Astrocyte (in vitro differentiated cells and primary cell): ENCODE measurements around the gene ALDH1L1. TPM values are rescaled to one million over a fixed set of nuclear protein-coding genes. Genes with fewer than 3 reads are reported as not detected.

Experiments
- DNase-seq: peaks from one replicate; pipeline ENCODE4 v3.0.0-alpha.2; 2010; ENCODE audit warnings: low read depth
- FAIRE-seq: peaks from 2 replicates; lab custom pipeline; 2011; peaks lifted over from hg19 to GRCh38; lab: Jason Lieb, UNC
- H2AFZ ChIP-seq: 2 replicates; pipeline ENCODE4 v1.6.0; 2012; ENCODE audit warnings: low read depth, low read length, inconsistent platforms
- H3K27ac ChIP-seq: 2 replicates; pipeline ENCODE4 v1.5.1; 2011; ENCODE audit warnings: low read depth, low read length, inconsistent platforms
- H3K27me3 ChIP-seq: 2 replicates; pipeline ENCODE4 v1.6.0; 2011; ENCODE audit warnings: low read length, inconsistent platforms; ENCODE audit not compliant: insufficient read depth
- H3K36me3 ChIP-seq: 2 replicates; pipeline ENCODE4 v1.5.1; 2011; ENCODE audit warnings: low read length, inconsistent platforms; ENCODE audit not compliant: insufficient read depth
- H3K4me1 ChIP-seq: 2 replicates; pipeline ENCODE4 v1.5.1; 2011; ENCODE audit warnings: low read length, inconsistent platforms; ENCODE audit not compliant: insufficient read depth
- H3K4me2 ChIP-seq: 2 replicates; pipeline ENCODE4 v1.6.0; 2012; ENCODE audit warnings: low read length, inconsistent platforms
- H3K4me3 ChIP-seq: 2 replicates; pipeline ENCODE4 v1.5.1; 2011; ENCODE audit warnings: low read depth, mild to moderate bottlenecking, low read length, inconsistent platforms; ENCODE audit not compliant: insufficient read depth
- H3K79me2 ChIP-seq: 2 replicates; pipeline ENCODE4 v1.6.0; 2012; ENCODE audit warnings: mild to moderate bottlenecking, low read length, inconsistent platforms; ENCODE audit not compliant: insufficient read depth
- H3K9ac ChIP-seq: 2 replicates; pipeline ENCODE4 v1.6.0; 2012; ENCODE audit warnings: mild to moderate bottlenecking, low read length, inconsistent platforms
- H3K9me3 ChIP-seq: 2 replicates; pipeline ENCODE4 v1.5.1; 2012; ENCODE audit warnings: low read depth, mild to moderate bottlenecking, low read length, inconsistent platforms; ENCODE audit not compliant: insufficient read depth
- H4K20me1 ChIP-seq: 2 replicates; pipeline ENCODE4 v1.6.0; 2012; ENCODE audit warnings: low read length, inconsistent platforms; ENCODE audit not compliant: insufficient read depth
- H3K27ac Mint-ChIP-seq: one replicate; pipeline ENCODE4 v1.8.0; 2021; ENCODE audit warnings: mild to moderate bottlenecking, mixed read lengths; ENCODE audit not compliant: unreplicated experiment
- H3K27me3 Mint-ChIP-seq: one replicate; pipeline ENCODE4 v1.8.0; 2021; ENCODE audit warnings: low read depth, mixed read lengths; ENCODE audit not compliant: unreplicated experiment
- H3K36me3 Mint-ChIP-seq: one replicate; pipeline ENCODE4 v1.8.0; 2021; ENCODE audit warnings: low read depth, mixed read lengths; ENCODE audit not compliant: unreplicated experiment
- H3K4me1 Mint-ChIP-seq: one replicate; pipeline ENCODE4 v1.8.0; 2021; ENCODE audit warnings: low read depth, mixed read lengths; ENCODE audit not compliant: unreplicated experiment
- H3K4me3 Mint-ChIP-seq: one replicate; pipeline ENCODE4 v1.8.0; 2021; ENCODE audit warnings: mild to moderate bottlenecking, moderate library complexity, mixed read lengths; ENCODE audit not compliant: unreplicated experiment
- H3K9me3 Mint-ChIP-seq: one replicate; pipeline ENCODE4 v1.8.0; 2021; ENCODE audit warnings: mild to moderate bottlenecking, mixed read lengths; ENCODE audit not compliant: unreplicated experiment
- EZH2 ChIP-seq: IDR thresholded peaks from 2 replicates; pipeline ENCODE4 v1.6.1; 2012; ENCODE audit warnings: mild to moderate bottlenecking, low read length, inconsistent platforms; ENCODE audit not compliant: insufficient read depth
- total RNA-seq: library from RNA; stranded (reverse); gene quantifications from 2 replicates; pipeline ENCODE4 v1.2.1, GENCODE V29; 2021
- TF ChIP-seq, protein P1 (sequence below): IDR thresholded peaks from 2 replicates; pipeline ENCODE4 v1.5.1; 2011; ENCODE audit warnings: low read depth, mild to moderate bottlenecking, inconsistent platforms, low read length, moderate library complexity; ENCODE audit not compliant: insufficient read depth

ALDH1L1 gene
- total RNA-seq, 1 donor from 2014 or later: not detected

GRCh38 chr3:126107203-126107939 is 73.0 kb downstream of the ALDH1L1 start:
- Histone ChIP-seq H2AFZ (no peak overlapping the region), H3K79me2 (no peaks in the 10 kb centered on the region), H3K9ac (no peak overlapping the region), H3K4me2 (no peak overlapping the region), H3K4me3 (no peak overlapping the region), H3K9me3 (no peaks in the 10 kb centered on the region), H3K27me3 (no peaks in the 10 kb centered on the region), H3K4me1 (no peaks in the 10 kb centered on the region), H3K36me3 (no peaks in the 10 kb centered on the region), H3K27ac (no peak overlapping the region), H4K20me1 (no peaks in the 10 kb centered on the region)
- no peak overlapping the region for H3K4me3 Mint-ChIP-seq
- H3K9me3 Mint-ChIP-seq: peaks cover 4% of the 10 kb centered on the region
- no peak for FAIRE-seq
- no peaks in the 10 kb centered on the region for H3K36me3 Mint-ChIP-seq
- no peak overlapping the region for H3K27ac Mint-ChIP-seq
- H3K27me3 Mint-ChIP-seq: peaks cover 24% of the 10 kb centered on the region
- TF ChIP-seq, protein P1, sequence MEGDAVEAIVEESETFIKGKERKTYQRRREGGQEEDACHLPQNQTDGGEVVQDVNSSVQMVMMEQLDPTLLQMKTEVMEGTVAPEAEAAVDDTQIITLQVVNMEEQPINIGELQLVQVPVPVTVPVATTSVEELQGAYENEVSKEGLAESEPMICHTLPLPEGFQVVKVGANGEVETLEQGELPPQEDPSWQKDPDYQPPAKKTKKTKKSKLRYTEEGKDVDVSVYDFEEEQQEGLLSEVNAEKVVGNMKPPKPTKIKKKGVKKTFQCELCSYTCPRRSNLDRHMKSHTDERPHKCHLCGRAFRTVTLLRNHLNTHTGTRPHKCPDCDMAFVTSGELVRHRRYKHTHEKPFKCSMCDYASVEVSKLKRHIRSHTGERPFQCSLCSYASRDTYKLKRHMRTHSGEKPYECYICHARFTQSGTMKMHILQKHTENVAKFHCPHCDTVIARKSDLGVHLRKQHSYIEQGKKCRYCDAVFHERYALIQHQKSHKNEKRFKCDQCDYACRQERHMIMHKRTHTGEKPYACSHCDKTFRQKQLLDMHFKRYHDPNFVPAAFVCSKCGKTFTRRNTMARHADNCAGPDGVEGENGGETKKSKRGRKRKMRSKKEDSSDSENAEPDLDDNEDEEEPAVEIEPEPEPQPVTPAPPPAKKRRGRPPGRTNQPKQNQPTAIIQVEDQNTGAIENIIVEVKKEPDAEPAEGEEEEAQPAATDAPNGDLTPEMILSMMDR: no peak
- no peak for TF ChIP-seq EZH2
- no peak for DNase-seq
- no peaks in the 10 kb centered on the region for H3K4me1 Mint-ChIP-seq

DNA sequence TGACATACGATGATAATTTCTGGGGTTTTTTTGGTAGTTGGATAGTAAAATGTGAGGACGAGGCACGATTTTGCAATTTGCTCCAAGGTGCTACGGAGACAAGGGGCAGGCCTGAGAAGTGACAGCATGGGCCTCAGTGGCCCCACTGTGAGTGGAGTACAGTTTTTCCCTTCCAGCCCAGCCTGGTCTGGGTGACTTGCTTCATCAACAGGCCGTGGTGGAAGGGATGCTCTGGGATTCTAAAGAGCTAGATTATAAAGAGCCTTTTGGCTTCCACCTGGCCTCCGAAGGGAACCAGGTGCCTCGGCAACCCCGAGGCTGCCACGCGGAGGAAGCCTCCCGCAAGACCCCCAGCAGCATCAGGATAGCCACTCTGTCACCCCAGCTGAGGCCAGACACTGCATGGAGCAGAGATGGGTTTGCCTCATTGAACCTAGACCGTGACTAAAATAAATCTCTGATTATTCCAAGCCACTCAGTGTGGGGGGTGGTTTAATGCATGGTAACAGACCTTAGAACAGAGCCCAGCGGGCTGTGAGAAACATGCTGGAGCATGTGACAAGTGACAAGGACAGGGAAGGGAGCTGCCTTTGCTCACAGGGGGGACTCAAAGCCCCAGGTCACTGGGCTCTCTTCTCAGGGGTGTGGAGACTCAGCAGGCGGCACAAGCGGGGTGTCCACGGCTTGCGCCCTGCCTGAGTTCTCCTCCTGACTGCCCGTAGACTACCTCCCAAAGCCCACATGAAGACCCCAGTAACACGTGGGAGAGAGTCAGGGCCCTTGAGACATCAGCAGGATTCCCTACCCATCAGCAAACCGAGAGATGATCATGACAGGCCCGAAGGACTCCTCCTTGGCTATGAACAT is 73.8 kb downstream of the ALDH1L1 start:
- Mint-ChIP-seq H3K4me1 (no peaks in the 10 kb centered on the region), H3K36me3 (no peaks in the 10 kb centered on the region), H3K4me3 (no peak overlapping the region), H3K27me3 (peaks cover 25% of the 10 kb centered on the region), H3K27ac (no peak overlapping the region), H3K9me3 (peaks cover 4% of the 10 kb centered on the region)
- Histone ChIP-seq H3K4me2 (no peak overlapping the region), H3K4me3 (no peak overlapping the region), H3K9ac (no peak overlapping the region), H3K9me3 (no peaks in the 10 kb centered on the region), H3K79me2 (no peaks in the 10 kb centered on the region), H3K4me1 (no peaks in the 10 kb centered on the region), H3K27me3 (no peaks in the 10 kb centered on the region), H4K20me1 (no peaks in the 10 kb centered on the region), H3K27ac (no peak overlapping the region), H3K36me3 (no peaks in the 10 kb centered on the region), H2AFZ (no peak overlapping the region)
- no peak for FAIRE-seq
- no peak for TF ChIP-seq EZH2
- TF ChIP-seq, protein P1: no peak
- no peak for DNase-seq
